ENCODE results near the gene LONP1. TPM values are rescaled to one million over a fixed set of nuclear protein-coding genes. Genes with fewer than 3 reads are reported as not detected.
A peak's percentile ranks its signal among the peaks of the same experiment; 100 is the strongest.

Gene LONP1
- total and polyA plus RNA-seq, 2 experiments from 2014 or later: 110 to 151 TPM

- DNase-seq (ENCODE audit: low read depth in 1 of 2, low spot score in 1 of 2): no peak
- H3K27me3 ChIP-seq: no peaks in the 10 kb centered on the region
- no peaks in the 10 kb centered on the region for H3K36me3 ChIP-seq
- H3K4me1 ChIP-seq (ENCODE audit: low read depth): peaks cover 5% of the 10 kb centered on the region
- no peak overlapping the region for H3K27ac ChIP-seq
- H3K4me3 ChIP-seq: peak overlapping the region; percentile 53
- no peak for TF ChIP-seq CTCF (IDR thresholded peaks at IDR 0.05; ENCODE audit: low read depth, low read length)
- H3K9me3 ChIP-seq (ENCODE audit: low read depth): no peaks in the 10 kb centered on the region
Measured at GRCh38 chr19:5681391-5682106, 38.4 kb downstream of the LONP1 start.

- Histone ChIP-seq H3K27me3 (no peaks in the 10 kb centered on the region), H3K36me3 (no peaks in the 10 kb centered on the region), H3K4me1 (ENCODE audit: low read depth) (peaks cover 11% of the 10 kb centered on the region), H3K4me3 (peak within 1 kb of the TSS; percentile 53), H3K9me3 (ENCODE audit: low read depth) (no peaks in the 10 kb centered on the region), H3K27ac (peak within 1 kb of the TSS; percentile 86)
- peak; percentile 99 for DNase-seq (ENCODE audit: low read depth in 1 of 2, low spot score in 1 of 2)
- no peak for TF ChIP-seq CTCF (IDR thresholded peaks at IDR 0.05; ENCODE audit: low read depth, low read length)
Measured at GRCh38 chr19:5680437-5681368, 39.2 kb downstream of the LONP1 start, which contains the start of the genes HSD11B1L and MICOS13. HSD11B1L (plus strand) TSS chr19:5681027; CDS start chr19:5684833, 3,806 bp downstream. MICOS13 (minus strand) TSS chr19:5680516; CDS start chr19:5680486, 30 bp downstream.

- Histone ChIP-seq H3K27me3 (no peaks in the 10 kb centered on the region), H3K27ac (peak overlapping the region; percentile 44), H3K4me1 (ENCODE audit: low read depth) (peaks cover 17% of the 10 kb centered on the region), H3K9me3 (ENCODE audit: low read depth) (no peaks in the 10 kb centered on the region), H3K4me3 (peak overlapping the region; percentile 53), H3K36me3 (no peaks in the 10 kb centered on the region)
- peak in 1 of 2 donors; percentile 34 for DNase-seq (ENCODE audit: low read depth in 1 of 2, low spot score in 1 of 2)
- no peak for TF ChIP-seq CTCF (IDR thresholded peaks at IDR 0.05; ENCODE audit: low read depth, low read length)
Measured at GRCh38 chr19:5680084-5680436, 39.9 kb downstream of the LONP1 start.

- no peaks in the 10 kb centered on the region for H3K27me3 ChIP-seq
- H3K4me3 ChIP-seq: peak overlapping the region; percentile 53
- no peak for TF ChIP-seq CTCF (IDR thresholded peaks at IDR 0.05; ENCODE audit: low read depth, low read length)
- H3K9me3 ChIP-seq (ENCODE audit: low read depth): no peaks in the 10 kb centered on the region
- H3K27ac ChIP-seq: peak overlapping the region; percentile 44
- DNase-seq (ENCODE audit: low read depth in 1 of 2, low spot score in 1 of 2): no peak
- peaks cover 23% of the 10 kb centered on the region for H3K4me1 ChIP-seq (ENCODE audit: low read depth)
- no peaks in the 10 kb centered on the region for H3K36me3 ChIP-seq
Measured at GRCh38 chr19:5679289-5680083, 40.5 kb downstream of the LONP1 start.
